Caco-2 (cell line): Measurements from ENCODE around the gene SAMD10. TPM values are rescaled to one million over a fixed set of nuclear protein-coding genes. Genes with fewer than 3 reads are reported as not detected.

Experiments
- BruUV-seq: library from RNA; stranded (reverse); fragments of 400-500 nt; replicated peaks from 2 replicates; lab custom pipeline; 2021; lab: Mats Ljungman, UMichigan
- CTCF ChIA-PET: fragments of 300-600 bp; sonication (Branson Sonifier 250); formaldehyde crosslinking; loops from one replicate; lab custom pipeline; 2022; ENCODE audit warnings: antibody characterized with exemption; lab: Charles Lee
- POLR2A ChIA-PET: fragments of 300-600 bp; sonication (Branson Sonifier 250); formaldehyde crosslinking; loops from one replicate; lab custom pipeline; 2022; ENCODE audit warnings: antibody characterized with exemption; lab: Charles Lee
- DNase-seq, 2 experiments: peaks; one replicate each; pipeline versions ENCODE4 v3.0.0 to v3.0.0-alpha.2; 2020 to 2022
- H3K27me3 ChIP-seq: replicated peaks from 2 replicates; pipeline ENCODE4 v1.6.0; 2011; ENCODE audit warnings: low read length; ENCODE audit not compliant: control insufficient read depth, insufficient read depth
- H3K36me3 ChIP-seq: 2 replicates; pipeline ENCODE4 v1.5.1; 2011; ENCODE audit warnings: low read length; ENCODE audit not compliant: control insufficient read depth, insufficient read depth
- H3K4me1 ChIP-seq: fragments of 250-450 bp; sonication (Bioruptor Pico); 2 replicates; pipeline ENCODE4 v1.5.1; 2020; ENCODE audit warnings: mild to moderate bottlenecking
- H3K4me3 ChIP-seq: 2 replicates; pipeline ENCODE4 v1.5.1; 2011; ENCODE audit warnings: low read depth, mild to moderate bottlenecking, control low read depth, low read length
- H3K9me3 ChIP-seq: fragments of 250-450 bp; sonication (Bioruptor Pico); 2 replicates; pipeline ENCODE4 v1.5.1; 2020; ENCODE audit warnings: mild to moderate bottlenecking, moderate library complexity
- H3K27ac Mint-ChIP-seq: one replicate; pipeline ENCODE4 v1.8.0; 2022; ENCODE audit warnings: mixed read lengths; ENCODE audit not compliant: unreplicated experiment
- H3K27me3 Mint-ChIP-seq: one replicate; pipeline ENCODE4 v1.8.0; 2022; ENCODE audit warnings: mixed read lengths; ENCODE audit not compliant: insufficient read depth, unreplicated experiment
- H3K36me3 Mint-ChIP-seq: one replicate; pipeline ENCODE4 v1.8.0; 2022; ENCODE audit warnings: mild to moderate bottlenecking, mixed read lengths; ENCODE audit not compliant: insufficient read depth, unreplicated experiment
- H3K4me1 Mint-ChIP-seq: one replicate; pipeline ENCODE4 v1.8.0; 2022; ENCODE audit warnings: low read depth, mixed read lengths; ENCODE audit not compliant: unreplicated experiment
- H3K4me3 Mint-ChIP-seq: one replicate; pipeline ENCODE4 v1.8.0; 2022; ENCODE audit warnings: mild to moderate bottlenecking, moderate library complexity, mixed read lengths; ENCODE audit not compliant: unreplicated experiment
- H3K9me3 Mint-ChIP-seq: one replicate; pipeline ENCODE4 v1.8.0; 2022; ENCODE audit warnings: mixed read lengths; ENCODE audit not compliant: unreplicated experiment
- CTCF ChIP-seq, 2 experiments: fragments of 200-600 bp in 1 of 2; IDR thresholded peaks; 1 replicate in 1 of 2; 2 replicates in 1 of 2; pipeline versions ENCODE4 v1.5.1 to v1.8.0; 2011 to 2022; ENCODE audit warnings: antibody characterized with exemption in 1 of 2, control low read depth in 1 of 2, inconsistent platforms in 1 of 2, low read depth in 1 of 2, low read length in 1 of 2, mild to moderate bottlenecking in 1 of 2, moderate library complexity in 1 of 2; ENCODE audit not compliant: insufficient read depth in 1 of 2, severe bottlenecking in 1 of 2, unreplicated experiment in 1 of 2
- intact Hi-C: fragments of 100-400 bp; cut with micrococcal nuclease; formaldehyde crosslinking; loops from one replicate; pipeline ENCODE4 v1.10.0; 2022; ENCODE audit not compliant: unreplicated experiment
- microRNA-seq: library from miRNA; unstranded; fragments of <30 nt; microRNA quantifications from one replicate; pipeline ENCODE4 v1.2.0, GENCODE V29; 2022
- total RNA-seq: library from RNA; stranded (reverse); gene quantifications from 2 replicates; pipeline ENCODE4 v1.2.3, GENCODE V29; 2022

SAMD10 gene
- total RNA-seq, 1 experiment from 2014 or later: 13.6 TPM

GRCh38 chr20:63929071-63929470, 50.4 kb downstream of the SAMD10 start:
- Mint-ChIP-seq H3K4me3 (no peak overlapping the region), H3K9me3 (no peaks in the 10 kb centered on the region), H3K36me3 (peaks cover 93% of the 10 kb centered on the region), H3K4me1 (no peaks in the 10 kb centered on the region), H3K27me3 (no peaks in the 10 kb centered on the region), H3K27ac (no peak overlapping the region)
- no peak for DNase-seq
- Histone ChIP-seq H3K27me3 (no peaks in the 10 kb centered on the region), H3K4me3 (no peak overlapping the region), H3K36me3 (peaks cover 19% of the 10 kb centered on the region), H3K9me3 (no peaks in the 10 kb centered on the region), H3K4me1 (no peaks in the 10 kb centered on the region)
- ChIA-PET CTCF (no interaction called here), POLR2A (no interaction called here)
- intact Hi-C loops: no loop called here
- no peak for TF ChIP-seq CTCF (IDR thresholded peaks at IDR 0.05; ENCODE audit: insufficient read depth in 1 of 2, low read depth in 1 of 2, low read length in 1 of 2, severe bottlenecking in 1 of 2, unreplicated experiment in 1 of 2)
- BruUV-seq: no TSS peak

DNA sequence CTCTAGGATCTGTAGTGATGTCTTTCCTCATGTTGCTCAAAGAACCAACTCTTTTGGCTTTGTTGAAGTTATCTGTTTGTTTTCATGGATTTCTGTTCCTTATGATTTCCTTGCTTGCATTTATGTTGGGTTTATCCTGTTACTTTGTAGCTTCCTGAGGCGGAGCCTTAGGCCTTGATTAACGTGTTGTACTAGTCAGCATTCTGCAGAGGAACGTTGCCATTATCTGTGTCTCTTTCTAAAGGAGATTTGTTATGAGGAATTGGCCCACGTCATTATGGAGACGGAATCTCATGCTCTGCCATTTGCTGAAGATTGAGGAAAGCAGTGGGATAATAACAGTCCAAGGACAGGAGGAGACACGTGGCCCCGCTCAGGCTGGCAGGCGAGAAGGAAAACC, 53.1 kb downstream of the SAMD10 start:
- H3K36me3 Mint-ChIP-seq: peaks cover 86% of the 10 kb centered on the region
- intact Hi-C loops: no loop called here
- no peak for TF ChIP-seq CTCF (IDR thresholded peaks at IDR 0.05; ENCODE audit: insufficient read depth in 1 of 2, low read depth in 1 of 2, low read length in 1 of 2, severe bottlenecking in 1 of 2, unreplicated experiment in 1 of 2)
- no peak overlapping the region for H3K27ac Mint-ChIP-seq
- BruUV-seq: no TSS peak
- H3K27me3 Mint-ChIP-seq: no peaks in the 10 kb centered on the region
- Histone ChIP-seq H3K36me3 (peaks cover 9% of the 10 kb centered on the region), H3K4me1 (no peaks in the 10 kb centered on the region), H3K9me3 (no peaks in the 10 kb centered on the region), H3K27me3 (no peaks in the 10 kb centered on the region), H3K4me3 (no peak overlapping the region)
- no peaks in the 10 kb centered on the region for H3K4me1 Mint-ChIP-seq
- ChIA-PET POLR2A (no interaction called here), CTCF (no interaction called here)
- no peaks in the 10 kb centered on the region for H3K9me3 Mint-ChIP-seq
- no peak overlapping the region for H3K4me3 Mint-ChIP-seq
- no peak for DNase-seq

GRCh38 chr20:63924241-63924640, 55.2 kb downstream of the SAMD10 start:
- H3K27me3 Mint-ChIP-seq: no peaks in the 10 kb centered on the region
- intact Hi-C loops: no loop called here
- BruUV-seq: no TSS peak
- Histone ChIP-seq H3K9me3 (no peaks in the 10 kb centered on the region), H3K36me3 (peaks cover 6% of the 10 kb centered on the region), H3K27me3 (no peaks in the 10 kb centered on the region), H3K4me1 (no peaks in the 10 kb centered on the region), H3K4me3 (no peak overlapping the region)
- no peak for TF ChIP-seq CTCF (IDR thresholded peaks at IDR 0.05; ENCODE audit: insufficient read depth in 1 of 2, low read depth in 1 of 2, low read length in 1 of 2, severe bottlenecking in 1 of 2, unreplicated experiment in 1 of 2)
- peak overlapping the region; percentile 16 for H3K27ac Mint-ChIP-seq
- H3K9me3 Mint-ChIP-seq: no peaks in the 10 kb centered on the region
- POLR2A ChIA-PET: no interaction called here
- CTCF ChIA-PET: no interaction called here
- no peaks in the 10 kb centered on the region for H3K4me1 Mint-ChIP-seq
- DNase-seq: no peak
- no peak overlapping the region for H3K4me3 Mint-ChIP-seq
- H3K36me3 Mint-ChIP-seq: peaks cover 82% of the 10 kb centered on the region

Small RNAs within 50 kb of the gene (microRNA-seq; reads per million reads assigned to microRNA genes)
- gene MIR1914 (9.1 reads per million, percentile 47 among the genes with 10 or more reads in this experiment), gene MIR647 (not detected)

Other genes starting within 250 kb of the SAMD10 start
- gene LIME1, start 243.0 kb downstream of the SAMD10 start, total RNA-seq: 18.8 and 23.5 TPM in 2 replicates
- 211 and 234 TPM in 2 replicates for gene SLC2A4RG, start 239.9 kb downstream of the SAMD10 start, total RNA-seq
- 9.1 and 9.5 TPM in 2 replicates for gene ZBTB46, start 148.4 kb downstream of the SAMD10 start, total RNA-seq
- 0.27 TPM in 1 of 2 replicates, not detected in the other for gene ABHD16B, start 118.1 kb downstream of the SAMD10 start, total RNA-seq
- 286 and 293 TPM in 2 replicates for gene TPD52L2, start 114.4 kb downstream of the SAMD10 start, total RNA-seq
- gene DNAJC5, start 84.5 kb downstream of the SAMD10 start, total RNA-seq: 117 and 124 TPM in 2 replicates
- gene UCKL1, start 23.2 kb downstream of the SAMD10 start, total RNA-seq: 101 and 113 TPM in 2 replicates
- 40.0 and 47.9 TPM in 2 replicates for gene ZNF512B, start 9.7 kb downstream of the SAMD10 start, total RNA-seq
- gene PRPF6, start 1.5 kb upstream of the SAMD10 start, total RNA-seq: 176 and 181 TPM in 2 replicates
- 3.2 and 3.3 TPM in 2 replicates for gene C20orf204, start 56.5 kb upstream of the SAMD10 start, total RNA-seq
- 0.44 and 0.84 TPM in 2 replicates for gene SOX18, start 70.0 kb upstream of the SAMD10 start, total RNA-seq
- 39.9 and 48.3 TPM in 2 replicates for gene TCEA2, start 83.6 kb upstream of the SAMD10 start, total RNA-seq
- 29.3 and 34.3 TPM in 2 replicates for gene RGS19, start 99.9 kb upstream of the SAMD10 start, total RNA-seq
- gene OPRL1, start 100.4 kb upstream of the SAMD10 start, total RNA-seq: 0.51 and 0.59 TPM in 2 replicates
- not detected in 2 replicates for gene LKAAEAR1, start 104.8 kb upstream of the SAMD10 start, total RNA-seq
- not detected in 2 replicates for gene NPBWR2, start 127.9 kb upstream of the SAMD10 start, total RNA-seq
- gene MYT1, start 184.8 kb upstream of the SAMD10 start, total RNA-seq: 0.25 and 0.65 TPM in 2 replicates